ENCODE results near the gene NRXN3. TPM values are rescaled to one million over a fixed set of nuclear protein-coding genes. Genes with fewer than 3 reads are reported as not detected.

NRXN3 gene
- total RNA-seq, 1 experiment from 2014 or later = not detected

- no peak for TF ChIP-seq CEBPB (IDR thresholded peaks at IDR 0.05; ENCODE audit: low read depth)
Measured at GRCh38 chr14:78425330-78425729, 255.2 kb downstream of the NRXN3 start (continued).

GRCh38 chr14:78425782-78426181, 255.6 kb downstream of the NRXN3 start:
- no peak overlapping the region for H3K4me2 ChIP-seq (ENCODE audit: low read length)
- no peaks in the 10 kb centered on the region for H3K4me1 ChIP-seq (ENCODE audit: control insufficient read depth in 1 of 2, insufficient read depth in 2 of 2, low read length in 2 of 2)
- H3K27me3 ChIP-seq (ENCODE audit: insufficient read depth, low read length) = no peaks in the 10 kb centered on the region
- DNase-seq (ENCODE audit: low read depth, low spot score) = no peak
- no peak overlapping the region for H2AFZ ChIP-seq (ENCODE audit: low read depth, low read length, poor library complexity, severe bottlenecking)
- BruUV-seq (replicated peaks) = no TSS peak
- no peak for TF ChIP-seq CTCF (IDR thresholded peaks at IDR 0.05 in 2 of 3, conservative IDR thresholded peaks at IDR 0.05 in 1 of 3; ENCODE audit: borderline replicate concordance in 1 of 3, insufficient read depth in 1 of 3, low read depth in 2 of 3, low read length in 2 of 3)
- TF ChIP-seq JUND (IDR thresholded peaks at IDR 0.05) = no peak
- no peaks in the 10 kb centered on the region for H3K9me3 ChIP-seq (ENCODE audit: control insufficient read depth in 1 of 2, insufficient read depth in 1 of 2, low read depth in 1 of 2, low read length in 2 of 2)
- intact Hi-C loops (cut with micrococcal nuclease) = no loop called here
- H4K20me1 ChIP-seq (ENCODE audit: insufficient read depth) = no peaks in the 10 kb centered on the region
- POLR2A ChIA-PET = no interaction called here
- no peaks in the 10 kb centered on the region for H3K79me2 ChIP-seq (ENCODE audit: insufficient read depth, low read length)
- ATAC-seq = no peak
- H3K9me2 ChIP-seq (ENCODE audit: insufficient read depth) = no peaks in the 10 kb centered on the region
- H3K4me3 ChIP-seq (replicated peaks in 1 of 2; ENCODE audit: low read depth in 1 of 2, low read length in 2 of 2) = no peak overlapping the region
- no peaks in the 10 kb centered on the region for H3K36me3 ChIP-seq (ENCODE audit: control insufficient read depth in 1 of 2, insufficient read depth in 2 of 2, low read length in 2 of 2)
- RAD21 ChIA-PET (ENCODE audit: low non-redundant PET in 1 of 2, low total read pairs in 2 of 2, uncharacterized antibody in 2 of 2, unreplicated experiment in 2 of 2) = no interaction called here
- H3K27ac ChIP-seq (ENCODE audit: low read depth, low read length) = no peak overlapping the region
- no peak overlapping the region for H3K9ac ChIP-seq (ENCODE audit: low read length)
- CTCF ChIA-PET = no interaction called here

GRCh38 chr14:78432046-78432445, 261.9 kb downstream of the NRXN3 start:
- ChIA-PET RAD21 (ENCODE audit: low non-redundant PET in 1 of 2, low total read pairs in 2 of 2, uncharacterized antibody in 2 of 2, unreplicated experiment in 2 of 2) (no interaction called here), POLR2A (no interaction called here), CTCF (no interaction called here)
- Histone ChIP-seq H3K36me3 (ENCODE audit: control insufficient read depth in 1 of 2, insufficient read depth in 2 of 2, low read length in 2 of 2) (no peaks in the 10 kb centered on the region), H3K4me1 (ENCODE audit: control insufficient read depth in 1 of 2, insufficient read depth in 2 of 2, low read length in 2 of 2) (no peaks in the 10 kb centered on the region), H3K79me2 (ENCODE audit: insufficient read depth, low read length) (no peaks in the 10 kb centered on the region), H3K4me2 (ENCODE audit: low read length) (no peak overlapping the region), H2AFZ (ENCODE audit: low read depth, low read length, poor library complexity, severe bottlenecking) (no peak overlapping the region), H4K20me1 (ENCODE audit: insufficient read depth) (no peaks in the 10 kb centered on the region), H3K27me3 (ENCODE audit: insufficient read depth, low read length) (no peaks in the 10 kb centered on the region), H3K9ac (ENCODE audit: low read length) (no peak overlapping the region), H3K9me2 (ENCODE audit: insufficient read depth) (no peaks in the 10 kb centered on the region), H3K9me3 (ENCODE audit: control insufficient read depth in 1 of 2, insufficient read depth in 1 of 2, low read depth in 1 of 2, low read length in 2 of 2) (no peaks in the 10 kb centered on the region), H3K4me3 (replicated peaks in 1 of 2; ENCODE audit: low read depth in 1 of 2, low read length in 2 of 2) (no peak overlapping the region), H3K27ac (ENCODE audit: low read depth, low read length) (no peak overlapping the region)
- intact Hi-C loops (cut with micrococcal nuclease) = no loop called here
- ATAC-seq (no peak), DNase-seq (ENCODE audit: low read depth, low spot score) (no peak)
- no TSS peak for BruUV-seq (replicated peaks)
- TF ChIP-seq CEBPB (IDR thresholded peaks at IDR 0.05; ENCODE audit: low read depth) = no peak
- TF ChIP-seq ZBTB33 (IDR thresholded peaks at IDR 0.05; ENCODE audit: extremely low read depth, insufficient replicate concordance, low read length) = no peak
- TF ChIP-seq REST (IDR thresholded peaks at IDR 0.05; ENCODE audit: low read depth) = no peak
- no peak for TF ChIP-seq EGR1 (IDR thresholded peaks at IDR 0.05; ENCODE audit: low read depth)
- no peak for TF ChIP-seq POLR2AphosphoS5 (IDR thresholded peaks at IDR 0.05; ENCODE audit: low read depth, low read length)
- TF ChIP-seq EZH2phosphoT487 (IDR thresholded peaks at IDR 0.05; ENCODE audit: borderline replicate concordance) = no peak
- TF ChIP-seq MAX (IDR thresholded peaks at IDR 0.05) = no peak
- no peak for TF ChIP-seq ZNF274 (IDR thresholded peaks at IDR 0.05; ENCODE audit: low read depth, low read length)
- no peak for TF ChIP-seq CBX3 (IDR thresholded peaks at IDR 0.05; ENCODE audit: low read depth)

Measured in HCT116 (cell line).